HepG2 (cell line): ENCODE data around the gene GAGE12F. TPM values are rescaled to one million over a fixed set of nuclear protein-coding genes. Genes with fewer than 3 reads are reported as not detected.

ENCODE experiments used
- ARID5B ChIP-seq: IDR thresholded peaks from 2 replicates; pipeline ENCODE4 v1.4.0; 2020; ENCODE audit warnings: mild to moderate bottlenecking, missing genetic modification reagents
- HOXA5 ChIP-seq: sonication (generic); formaldehyde crosslinking; IDR thresholded peaks from 2 replicates; pipeline ENCODE4 v1.4.0; 2020; ENCODE audit warnings: missing genetic modification reagents
- IRF1 ChIP-seq: sonication (generic); formaldehyde crosslinking; IDR thresholded peaks from 2 replicates; pipeline ENCODE4 v1.4.0; 2020; ENCODE audit warnings: low read depth, mild to moderate bottlenecking, missing genetic modification reagents
- KLF13 ChIP-seq: sonication (generic); formaldehyde crosslinking; IDR thresholded peaks from 2 replicates; pipeline ENCODE4 v1.4.0; 2020; ENCODE audit warnings: mild to moderate bottlenecking, missing genetic modification reagents
- MXD4 ChIP-seq: IDR thresholded peaks from 2 replicates; pipeline ENCODE4 v1.6.1; 2016; ENCODE audit warnings: mild to moderate bottlenecking, missing biosample characterization, missing genetic modification reagents
- MXI1 ChIP-seq: IDR thresholded peaks from 3 replicates; pipeline ENCODE4 v1.6.1; 2012; ENCODE audit warnings: low read depth, low read length, inconsistent platforms, borderline replicate concordance
- RCOR2 ChIP-seq: IDR thresholded peaks from 2 replicates; pipeline ENCODE4 v1.6.1; 2016; ENCODE audit warnings: missing biosample characterization, missing genetic modification reagents
- SETDB1 ChIP-seq: sonication (generic); formaldehyde crosslinking; IDR thresholded peaks from 2 replicates; pipeline ENCODE4 v1.5.1; 2020; ENCODE audit warnings: missing genetic modification reagents, mild to moderate bottlenecking, borderline replicate concordance
- SMAD9 ChIP-seq: sonication (generic); formaldehyde crosslinking; IDR thresholded peaks from 2 replicates; pipeline ENCODE4 v1.5.1; 2020; ENCODE audit warnings: mild to moderate bottlenecking, missing genetic modification reagents
- TARDBP ChIP-seq: sonication (generic); formaldehyde crosslinking; IDR thresholded peaks from 2 replicates; pipeline ENCODE4 v1.8.0; 2022; ENCODE audit warnings: mild to moderate bottlenecking, missing genetic modification reagents
- TCF12 ChIP-seq, 2 experiments: fragments of 450-650 bp in 1 of 2; sonication (generic) in 1 of 2; formaldehyde crosslinking in 1 of 2; IDR thresholded peaks; 2 replicates each; pipeline versions ENCODE4 v1.6.1 to v1.8.0; 2017 to 2022; ENCODE audit warnings: antibody characterized with exemption in 1 of 2, mild to moderate bottlenecking in 1 of 2, missing genetic modification reagents in 1 of 2, moderate library complexity in 1 of 2
- ZBTB39 ChIP-seq: sonication (generic); formaldehyde crosslinking; IDR thresholded peaks from 2 replicates; pipeline ENCODE4 v1.5.0; 2020; ENCODE audit warnings: missing genetic modification reagents
- ZBTB46 ChIP-seq: sonication (generic); formaldehyde crosslinking; IDR thresholded peaks from 2 replicates; pipeline ENCODE4 v1.4.0; 2020; ENCODE audit warnings: mild to moderate bottlenecking, missing genetic modification reagents, borderline replicate concordance
- ZNF10 ChIP-seq: sonication (generic); formaldehyde crosslinking; IDR thresholded peaks from 2 replicates; pipeline ENCODE4 v1.4.0; 2020; ENCODE audit warnings: mild to moderate bottlenecking, low read depth, missing genetic modification reagents, borderline replicate concordance
- ZNF383 ChIP-seq: sonication (generic); formaldehyde crosslinking; IDR thresholded peaks from 2 replicates; pipeline ENCODE4 v1.4.0; 2020; ENCODE audit warnings: missing genetic modification reagents, mild to moderate bottlenecking, borderline replicate concordance
- ZNF446 ChIP-seq: sonication (generic); formaldehyde crosslinking; IDR thresholded peaks from 2 replicates; pipeline ENCODE4 v1.5.0; 2020; ENCODE audit warnings: mild to moderate bottlenecking, missing genetic modification reagents
- ZNF703 ChIP-seq: sonication (generic); formaldehyde crosslinking; IDR thresholded peaks from 2 replicates; pipeline ENCODE4 v1.5.1; 2020; ENCODE audit warnings: missing genetic modification reagents, mild to moderate bottlenecking, moderate library complexity, borderline replicate concordance
- ZNF839 ChIP-seq: sonication (generic); formaldehyde crosslinking; IDR thresholded peaks from 2 replicates; pipeline ENCODE4 v1.4.0; 2020; ENCODE audit warnings: missing genetic modification reagents, mild to moderate bottlenecking, borderline replicate concordance
- ZSCAN5A ChIP-seq: sonication (generic); formaldehyde crosslinking; IDR thresholded peaks from 2 replicates; pipeline ENCODE4 v1.8.0; 2022; ENCODE audit warnings: mild to moderate bottlenecking, missing genetic modification reagents, borderline replicate concordance
- polyA plus RNA-seq, 8 experiments: library from polyadenylated mRNA; depleted of rRNA in 3 of 8; stranded (reverse) in 7 of 8; unstranded in 1 of 8; fragments of >200 nt; fragmentation: Illumina TruSeq in 4 of 8; extraction: Trizol in 4 of 8; gene quantifications; 2 replicates each; pipeline versions ENCODE4 v1.2.1 to v1.2.3, GENCODE V29; 2011 to 2016; ENCODE audit warnings: low read depth in 4 of 8, missing spikeins in 1 of 8, mixed read lengths in 1 of 8; ENCODE audit not compliant: insufficient read depth in 1 of 8
- total RNA-seq, 5 experiments: library from RNA; depleted of rRNA; stranded (reverse); fragments of >200 nt; fragmentation: Illumina TruSeq; extraction: Trizol; gene quantifications; 2 replicates each; pipeline ENCODE4 v1.2.3, GENCODE V29; 2016; ENCODE audit warnings: low read depth in 1 of 5

Gene GAGE12F
- total and polyA plus RNA-seq, 2 of the 13 experiments (the other 11 are each of a cell fraction or from before 2014, with no cell fraction given) = not detected

- no peak for TF ChIP-seq ZSCAN5A (CRISPR knock-in tag)
- no peak for TF ChIP-seq KLF13 (CRISPR knock-in tag)
- TF ChIP-seq TARDBP = no peak
- no peak for TF ChIP-seq ZNF703 (CRISPR knock-in tag)
- TF ChIP-seq ZNF383 (CRISPR knock-in tag) = no peak
- TF ChIP-seq MXI1 = no peak
- TF ChIP-seq RCOR2 (CRISPR knock-in tag) = no peak
- TF ChIP-seq HOXA5 (CRISPR knock-in tag) = no peak; the same call in 1 of the 2 replicates
- no peak for TF ChIP-seq ZNF10 (CRISPR knock-in tag)
- TF ChIP-seq SETDB1 (CRISPR knock-in tag) = 0 out of 2 replicates have a peak, but pooled peaks have one; percentile 24
- TF ChIP-seq MXD4 (CRISPR knock-in tag) = no peak
- TF ChIP-seq ZNF839 (CRISPR knock-in tag) = no peak
- no peak for TF ChIP-seq SMAD9 (CRISPR knock-in tag)
- no peak for TF ChIP-seq ZNF446 (CRISPR knock-in tag)
- no peak for TF ChIP-seq TCF12 (IDR thresholded peaks at IDR 0.05)
- TF ChIP-seq TCF12 (CRISPR knock-in tag; IDR thresholded peaks at IDR 0.05) = no peak
- no peak for TF ChIP-seq ZBTB39 (CRISPR knock-in tag)
- peak; percentile 81 for TF ChIP-seq ARID5B (CRISPR knock-in tag)
- TF ChIP-seq IRF1 (CRISPR knock-in tag) = no peak
- TF ChIP-seq ZBTB46 (CRISPR knock-in tag) = no peak
Observed at GRCh38 chrX:49610718-49611310, 50.2 kb downstream of the GAGE12F start (continued).
